Ishikawa (cell line): ENCODE results near the gene KATNAL2.

Experiments
- CREB1 ChIP-seq: IDR thresholded peaks from 2 replicates; pipeline ENCODE4 v1.6.1; 2012; ENCODE audit warnings: low read depth
- RAD21 ChIP-seq: IDR thresholded peaks from 2 replicates; pipeline ENCODE4 v1.6.1; 2012; ENCODE audit warnings: low read depth
- YY1 ChIP-seq: IDR thresholded peaks from 2 replicates; pipeline ENCODE4 v1.6.1; 2012; ENCODE audit warnings: low read depth
- TF ChIP-seq, protein P1 (sequence below): IDR thresholded peaks from 2 replicates; pipeline ENCODE4 v1.6.1; 2012; ENCODE audit warnings: low read depth, mild to moderate bottlenecking

GRCh38 chr18:47036927-47037578, 119.7 kb downstream of the KATNAL2 start:
- TF ChIP-seq YY1 (no peak), CREB1 (no peak), RAD21 (no peak)
- TF ChIP-seq, protein P1, sequence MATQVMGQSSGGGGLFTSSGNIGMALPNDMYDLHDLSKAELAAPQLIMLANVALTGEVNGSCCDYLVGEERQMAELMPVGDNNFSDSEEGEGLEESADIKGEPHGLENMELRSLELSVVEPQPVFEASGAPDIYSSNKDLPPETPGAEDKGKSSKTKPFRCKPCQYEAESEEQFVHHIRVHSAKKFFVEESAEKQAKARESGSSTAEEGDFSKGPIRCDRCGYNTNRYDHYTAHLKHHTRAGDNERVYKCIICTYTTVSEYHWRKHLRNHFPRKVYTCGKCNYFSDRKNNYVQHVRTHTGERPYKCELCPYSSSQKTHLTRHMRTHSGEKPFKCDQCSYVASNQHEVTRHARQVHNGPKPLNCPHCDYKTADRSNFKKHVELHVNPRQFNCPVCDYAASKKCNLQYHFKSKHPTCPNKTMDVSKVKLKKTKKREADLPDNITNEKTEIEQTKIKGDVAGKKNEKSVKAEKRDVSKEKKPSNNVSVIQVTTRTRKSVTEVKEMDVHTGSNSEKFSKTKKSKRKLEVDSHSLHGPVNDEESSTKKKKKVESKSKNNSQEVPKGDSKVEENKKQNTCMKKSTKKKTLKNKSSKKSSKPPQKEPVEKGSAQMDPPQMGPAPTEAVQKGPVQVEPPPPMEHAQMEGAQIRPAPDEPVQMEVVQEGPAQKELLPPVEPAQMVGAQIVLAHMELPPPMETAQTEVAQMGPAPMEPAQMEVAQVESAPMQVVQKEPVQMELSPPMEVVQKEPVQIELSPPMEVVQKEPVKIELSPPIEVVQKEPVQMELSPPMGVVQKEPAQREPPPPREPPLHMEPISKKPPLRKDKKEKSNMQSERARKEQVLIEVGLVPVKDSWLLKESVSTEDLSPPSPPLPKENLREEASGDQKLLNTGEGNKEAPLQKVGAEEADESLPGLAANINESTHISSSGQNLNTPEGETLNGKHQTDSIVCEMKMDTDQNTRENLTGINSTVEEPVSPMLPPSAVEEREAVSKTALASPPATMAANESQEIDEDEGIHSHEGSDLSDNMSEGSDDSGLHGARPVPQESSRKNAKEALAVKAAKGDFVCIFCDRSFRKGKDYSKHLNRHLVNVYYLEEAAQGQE: no peak
